Sigmoid colon (tissue), 7 donors: ENCODE results near the gene SAPCD1. TPM values are rescaled to one million over a fixed set of nuclear protein-coding genes. Genes with fewer than 3 reads are reported as not detected.

ENCODE experiments used
- DNase-seq: peaks from one replicate; pipeline ENCODE4 v3.0.0-alpha.2; 2019
- H3K27ac ChIP-seq, 4 donors: fragments of 200-600 bp; sonication (generic); one replicate each; pipeline ENCODE4 v1.5.1; 2016 to 2019; ENCODE audit warnings: mild to moderate bottlenecking in 1 of 4
- H3K27me3 ChIP-seq, 3 donors: fragments of 200-600 bp; sonication (generic); one replicate each; pipeline ENCODE4 v1.5.1; 2019; ENCODE audit warnings: mild to moderate bottlenecking in 1 of 3
- H3K36me3 ChIP-seq, 4 donors: fragments of 200-600 bp; sonication (generic); one replicate each; pipeline ENCODE4 v1.5.1; 2016 to 2019
- H3K4me1 ChIP-seq, 4 donors: fragments of 200-600 bp; sonication (generic); one replicate each; pipeline ENCODE4 v1.5.1; 2017 to 2019
- H3K4me3 ChIP-seq, 4 donors: fragments of 200-600 bp; sonication (generic); one replicate each; pipeline ENCODE4 v1.5.1; 2017 to 2019; ENCODE audit warnings: mild to moderate bottlenecking in 2 of 4, moderate library complexity in 1 of 4
- H3K9me3 ChIP-seq, 4 donors: fragments of 200-600 bp in 3 of 4; sonication (generic) in 3 of 4; one replicate each; pipeline versions ENCODE4 v1.5.1 to v1.6.1; 2013 to 2019
- EP300 ChIP-seq, 4 donors: sonication (generic); formaldehyde crosslinking; IDR thresholded peaks; one replicate each; pipeline ENCODE4 v1.6.1; 2017; ENCODE audit warnings: antibody characterized with exemption in 4 of 4
- POLR2A ChIP-seq, 2 donors: fragments of 450-650 bp; IDR thresholded peaks; one replicate each; pipeline ENCODE4 v1.6.1; 2016; ENCODE audit warnings: antibody characterized with exemption in 2 of 2, mild to moderate bottlenecking in 2 of 2, moderate library complexity in 2 of 2
- POLR2AphosphoS5 ChIP-seq, 4 donors: sonication (generic); formaldehyde crosslinking; IDR thresholded peaks; one replicate each; pipeline ENCODE4 v1.6.1; 2017; ENCODE audit warnings: antibody characterized with exemption in 4 of 4
- WGBS, 2 donors: extraction: QIAGEN DNeasy Blood & Tissue Kit; methylation state at CpG; one replicate each; pipeline ENCODE4 v1.1.7; 2013; 5-methylcytosine and 5-hydroxymethylcytosine counted together
- intact Hi-C: fragments of 100-400 bp; cut with DNase I; formaldehyde crosslinking; loops from one replicate; pipeline ENCODE4 v1.15.1; 2023
- polyA plus RNA-seq, 3 donors: library from polyadenylated mRNA; stranded (reverse); fragments of 200-250 nt; gene quantifications; one replicate each; pipeline ENCODE4 v1.2.3, GENCODE V29; 2013
- total RNA-seq, 4 donors: library from RNA; depleted of rRNA; stranded (reverse); fragments of >200 nt; gene quantifications; one replicate each; pipeline ENCODE4 v1.1.0, GENCODE V29; 2016
- TF ChIP-seq, protein P1 (sequence below), 4 experiments: fragments of 450-650 bp in 3 of 4; fragments of 200-600 bp in 1 of 4; IDR thresholded peaks; one replicate each; pipeline ENCODE4 v1.5.1; 2016 to 2019; ENCODE audit warnings: antibody characterized with exemption in 4 of 4, mild to moderate bottlenecking in 3 of 4, moderate library complexity in 2 of 4
- donor health status: healthy with polysubstance abuse.
- donor health status: Bipolar disorder and iron deficiency.
- donor health status: healthy.

Gene SAPCD1
- total and polyA plus RNA-seq, 7 donors = 1.2 to 8.7 (median 4.2) TPM; not detected in 2

DNA sequence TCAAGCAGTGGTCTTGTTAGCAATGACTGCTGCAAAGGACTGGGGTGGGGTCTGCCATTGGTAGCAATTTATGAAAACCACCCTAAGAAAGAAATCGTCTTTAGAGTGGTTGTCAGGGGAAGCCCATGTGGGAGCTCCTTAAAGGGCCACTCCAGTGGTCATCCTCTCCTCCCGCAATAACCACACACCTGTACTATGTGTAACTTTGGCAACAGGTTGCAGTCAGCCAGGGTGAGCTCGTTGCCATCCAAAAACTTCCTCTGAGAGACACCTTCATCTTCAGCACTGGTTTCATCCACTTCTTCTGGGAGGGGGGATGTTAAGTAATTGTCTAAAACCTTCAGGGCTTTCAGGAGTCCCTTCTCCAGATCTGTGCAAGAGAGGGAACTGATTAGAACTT is 30.4 kb upstream of the SAPCD1 start:
- Histone ChIP-seq H3K9me3 (no peaks in the 10 kb centered on the region), H3K4me1 (peaks cover 0 to 52% (median 45%) of the 10 kb centered on the region in 4 donors), H3K36me3 (peaks cover 27 to 42% (median 35%) of the 10 kb centered on the region in 4 donors), H3K4me3 (no peak overlapping the region), H3K27me3 (no peaks in the 10 kb centered on the region), H3K27ac (peak overlapping the region in 2 of 4 donors; percentile 7 to 98)
- intact Hi-C loops = no loop called here
- 52 to 72% methylated on average over 3 of the region's 3 CpGs for WGBS, 2 donors
- DNase-seq = no peak
- TF ChIP-seq, protein P1, sequence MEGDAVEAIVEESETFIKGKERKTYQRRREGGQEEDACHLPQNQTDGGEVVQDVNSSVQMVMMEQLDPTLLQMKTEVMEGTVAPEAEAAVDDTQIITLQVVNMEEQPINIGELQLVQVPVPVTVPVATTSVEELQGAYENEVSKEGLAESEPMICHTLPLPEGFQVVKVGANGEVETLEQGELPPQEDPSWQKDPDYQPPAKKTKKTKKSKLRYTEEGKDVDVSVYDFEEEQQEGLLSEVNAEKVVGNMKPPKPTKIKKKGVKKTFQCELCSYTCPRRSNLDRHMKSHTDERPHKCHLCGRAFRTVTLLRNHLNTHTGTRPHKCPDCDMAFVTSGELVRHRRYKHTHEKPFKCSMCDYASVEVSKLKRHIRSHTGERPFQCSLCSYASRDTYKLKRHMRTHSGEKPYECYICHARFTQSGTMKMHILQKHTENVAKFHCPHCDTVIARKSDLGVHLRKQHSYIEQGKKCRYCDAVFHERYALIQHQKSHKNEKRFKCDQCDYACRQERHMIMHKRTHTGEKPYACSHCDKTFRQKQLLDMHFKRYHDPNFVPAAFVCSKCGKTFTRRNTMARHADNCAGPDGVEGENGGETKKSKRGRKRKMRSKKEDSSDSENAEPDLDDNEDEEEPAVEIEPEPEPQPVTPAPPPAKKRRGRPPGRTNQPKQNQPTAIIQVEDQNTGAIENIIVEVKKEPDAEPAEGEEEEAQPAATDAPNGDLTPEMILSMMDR (IDR thresholded peaks at IDR 0.05) = no peak
- TF ChIP-seq POLR2A (IDR thresholded peaks at IDR 0.05) (no peak), EP300 (IDR thresholded peaks at IDR 0.05) (no peak), POLR2AphosphoS5 (IDR thresholded peaks at IDR 0.05) (no peak)

DNA sequence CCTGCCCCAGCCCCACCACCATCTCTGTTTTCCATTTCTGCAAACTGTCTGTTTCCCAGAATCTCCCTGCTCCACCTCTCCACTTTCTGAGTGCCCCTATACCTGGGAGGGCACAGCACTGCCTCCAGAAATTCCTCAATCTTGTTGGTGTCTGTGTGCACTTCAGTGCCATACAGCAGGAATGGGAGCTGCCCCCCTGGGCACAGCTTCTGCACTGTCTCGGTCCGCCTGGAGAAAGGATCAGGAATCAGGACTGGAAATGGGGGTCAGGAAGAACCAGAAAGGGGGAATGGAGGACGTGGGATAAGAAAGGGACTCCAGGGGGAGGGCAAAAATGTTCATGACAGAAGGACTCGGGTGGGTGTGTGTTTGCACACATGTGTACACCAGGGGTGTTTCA is 28.7 kb upstream of the SAPCD1 start:
- WGBS, 2 donors = 68 to 80% methylated on average over 4 of the region's 4 CpGs
- Histone ChIP-seq H3K9me3 (no peaks in the 10 kb centered on the region), H3K4me1 (peaks cover 0 to 39% (median 34%) of the 10 kb centered on the region in 4 donors), H3K4me3 (no peak overlapping the region), H3K27me3 (no peaks in the 10 kb centered on the region), H3K27ac (peak overlapping the region; percentile 92 to 98 (median 94)), H3K36me3 (peaks cover 24 to 36% (median 28%) of the 10 kb centered on the region in 4 donors)
- DNase-seq = no peak
- no peak for TF ChIP-seq POLR2A (IDR thresholded peaks at IDR 0.05)
- TF ChIP-seq, protein P1 (IDR thresholded peaks at IDR 0.05) = no peak
- no peak for TF ChIP-seq POLR2AphosphoS5 (IDR thresholded peaks at IDR 0.05)
- TF ChIP-seq EP300 (IDR thresholded peaks at IDR 0.05) = no peak
- intact Hi-C loops = no loop called here

DNA sequence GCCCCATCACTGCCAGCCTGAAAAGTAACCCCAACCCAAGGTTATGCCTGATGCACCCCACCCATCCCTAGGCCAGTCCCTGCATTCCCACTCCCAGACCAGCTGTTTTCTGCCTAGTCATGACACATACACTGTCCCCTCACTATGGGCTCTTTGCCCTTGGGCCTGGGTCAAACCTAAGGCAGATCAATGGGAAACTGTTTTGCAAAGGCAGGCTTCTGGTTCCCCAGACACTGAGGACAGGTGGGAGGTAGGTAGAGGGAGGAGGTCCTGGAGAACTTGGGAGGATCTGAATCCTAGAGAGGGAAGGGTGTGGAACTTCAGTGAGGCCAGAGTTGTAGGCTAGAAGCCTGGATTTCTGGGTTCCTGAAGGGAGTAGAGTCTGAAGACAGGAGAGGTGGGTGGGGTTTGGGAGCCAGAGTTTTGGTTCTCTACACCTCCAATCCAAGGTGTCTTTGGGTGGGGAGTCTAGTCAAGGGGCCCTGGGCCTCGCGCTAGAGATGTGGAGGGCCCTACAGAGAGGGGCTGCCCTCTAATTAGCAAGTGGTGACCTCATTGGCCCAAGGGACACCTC is 28.1 kb upstream of the SAPCD1 start:
- intact Hi-C loops = no loop called here
- no peaks in the 10 kb centered on the region for H3K27me3 ChIP-seq
- peaks cover 0 to 42% (median 35%) of the 10 kb centered on the region in 4 donors for H3K4me1 ChIP-seq
- 1 to 9% methylated on average over 2 of the region's 2 CpGs for WGBS, 2 donors
- H3K27ac ChIP-seq = peak overlapping the region; percentile 92 to 98 (median 94)
- peak overlapping the region; percentile 64 to 76 (median 73) for H3K4me3 ChIP-seq
- no peaks in the 10 kb centered on the region for H3K9me3 ChIP-seq
- TF ChIP-seq POLR2A (IDR thresholded peaks at IDR 0.05) (no peak), EP300 (IDR thresholded peaks at IDR 0.05) (no peak), POLR2AphosphoS5 (IDR thresholded peaks at IDR 0.05) (no peak)
- TF ChIP-seq, protein P1 (IDR thresholded peaks at IDR 0.05) = no peak
- no peak for DNase-seq
- H3K36me3 ChIP-seq = peaks cover 24 to 36% (median 28%) of the 10 kb centered on the region in 4 donors

DNA sequence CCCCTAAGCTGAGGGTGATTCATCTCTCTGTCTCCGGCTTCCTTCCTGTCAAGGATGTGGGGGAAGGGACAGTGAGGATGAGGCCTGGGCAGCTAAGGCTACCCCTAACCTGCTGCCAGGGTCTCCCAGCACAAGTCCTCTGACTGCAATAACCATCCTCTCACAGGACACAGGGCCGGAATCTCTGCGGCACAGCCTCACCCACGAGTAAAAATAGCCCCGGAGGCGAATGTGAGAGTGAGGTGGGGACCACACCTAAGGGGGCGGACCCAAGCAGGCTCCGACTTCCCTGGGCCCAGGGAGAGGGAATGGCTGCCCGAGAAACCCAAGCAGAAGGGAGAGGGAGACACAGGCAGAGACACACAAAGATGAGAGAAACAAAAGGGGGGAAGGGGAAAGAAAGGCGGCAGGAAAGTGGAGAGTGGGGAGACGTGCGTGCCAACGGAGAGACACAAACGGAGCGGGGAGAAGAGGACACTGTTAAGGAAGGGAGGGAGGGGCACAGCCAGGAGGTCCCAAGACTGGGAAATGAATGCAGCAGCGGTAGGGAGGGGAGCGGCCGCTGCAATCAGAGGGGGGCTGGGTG is 27.5 kb upstream of the SAPCD1 start:
- Histone ChIP-seq H3K9me3 (no peaks in the 10 kb centered on the region), H3K36me3 (peaks cover 24 to 36% (median 28%) of the 10 kb centered on the region in 4 donors), H3K4me3 (peak overlapping the region; percentile 64 to 76 (median 73)), H3K27ac (peak overlapping the region; percentile 92 to 98 (median 94)), H3K27me3 (no peaks in the 10 kb centered on the region), H3K4me1 (peaks cover 0 to 45% (median 37%) of the 10 kb centered on the region in 4 donors)
- intact Hi-C loops = no loop called here
- TF ChIP-seq EP300 (IDR thresholded peaks at IDR 0.05) (no peak), POLR2A (IDR thresholded peaks at IDR 0.05) (peak in 1 of 2 donors; percentile 49), POLR2AphosphoS5 (IDR thresholded peaks at IDR 0.05) (peak in 2 of 4 donors; percentile 29 to 60)
- TF ChIP-seq, protein P1 (IDR thresholded peaks at IDR 0.05) = no peak
- no peak for DNase-seq
- whole genome bisulfite sequencing, 2 donors = 0% methylated on average over 18 of the region's 18 CpGs
